ENCODE measurements around the gene NCCRP1.

Gene NCCRP1, protein sequence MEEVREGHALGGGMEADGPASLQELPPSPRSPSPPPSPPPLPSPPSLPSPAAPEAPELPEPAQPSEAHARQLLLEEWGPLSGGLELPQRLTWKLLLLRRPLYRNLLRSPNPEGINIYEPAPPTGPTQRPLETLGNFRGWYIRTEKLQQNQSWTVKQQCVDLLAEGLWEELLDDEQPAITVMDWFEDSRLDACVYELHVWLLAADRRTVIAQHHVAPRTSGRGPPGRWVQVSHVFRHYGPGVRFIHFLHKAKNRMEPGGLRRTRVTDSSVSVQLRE

DNA sequence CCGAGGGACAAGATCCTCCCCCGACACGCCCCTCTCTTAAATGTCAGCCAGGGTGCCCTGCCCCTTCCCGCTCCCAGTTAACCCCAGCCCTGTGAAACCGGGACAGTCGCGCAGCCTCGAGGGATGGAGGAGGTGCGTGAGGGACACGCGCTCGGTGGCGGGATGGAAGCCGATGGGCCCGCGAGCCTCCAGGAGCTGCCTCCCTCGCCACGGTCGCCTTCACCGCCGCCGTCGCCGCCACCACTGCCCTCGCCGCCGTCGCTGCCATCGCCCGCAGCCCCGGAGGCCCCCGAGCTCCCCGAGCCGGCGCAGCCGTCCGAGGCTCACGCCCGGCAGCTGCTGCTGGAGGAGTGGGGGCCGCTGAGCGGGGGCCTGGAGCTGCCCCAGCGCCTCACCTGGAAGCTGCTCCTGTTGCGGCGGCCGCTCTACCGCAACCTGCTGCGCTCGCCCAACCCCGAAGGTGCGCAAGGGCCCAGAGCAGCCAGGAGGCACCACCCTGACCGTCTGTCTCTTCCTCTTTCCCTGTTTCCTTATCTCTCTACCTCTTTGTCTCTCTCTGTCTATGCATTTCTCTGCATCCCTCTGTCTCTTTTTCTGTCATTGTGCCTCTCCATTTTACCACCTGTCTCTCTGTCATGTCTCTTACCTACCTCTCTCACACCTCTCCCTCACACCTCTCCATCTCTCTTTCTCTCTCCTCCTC is at the start of gene NCCRP1:
TSS of gene NCCRP1 (plus strand) at position 105 of the 703 bp plus-strand sequence. CDS start at position 124, 19 bp downstream.
- DNase-seq: no peak

DNA sequence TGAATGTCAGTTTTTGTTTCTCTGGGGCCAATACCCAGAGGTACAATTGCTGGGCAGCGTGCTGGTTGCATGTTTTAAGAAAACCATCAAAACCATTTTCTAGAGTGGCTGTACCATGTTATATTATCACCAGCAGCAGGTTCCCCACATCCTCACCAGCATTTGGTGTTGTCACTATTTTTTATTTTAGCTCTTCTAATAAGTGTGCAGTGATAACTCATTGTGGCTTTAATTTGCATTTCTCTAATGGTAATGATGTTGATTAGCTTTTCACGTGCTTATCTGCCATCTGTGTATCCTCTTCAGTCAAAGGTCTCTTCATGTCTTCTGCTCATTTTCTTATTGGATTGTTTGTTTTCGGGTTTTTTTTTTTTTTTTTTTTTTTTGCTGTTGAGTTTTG is 49.3 kb upstream of the NCCRP1 start:
- DNase-seq: no peak

DNA sequence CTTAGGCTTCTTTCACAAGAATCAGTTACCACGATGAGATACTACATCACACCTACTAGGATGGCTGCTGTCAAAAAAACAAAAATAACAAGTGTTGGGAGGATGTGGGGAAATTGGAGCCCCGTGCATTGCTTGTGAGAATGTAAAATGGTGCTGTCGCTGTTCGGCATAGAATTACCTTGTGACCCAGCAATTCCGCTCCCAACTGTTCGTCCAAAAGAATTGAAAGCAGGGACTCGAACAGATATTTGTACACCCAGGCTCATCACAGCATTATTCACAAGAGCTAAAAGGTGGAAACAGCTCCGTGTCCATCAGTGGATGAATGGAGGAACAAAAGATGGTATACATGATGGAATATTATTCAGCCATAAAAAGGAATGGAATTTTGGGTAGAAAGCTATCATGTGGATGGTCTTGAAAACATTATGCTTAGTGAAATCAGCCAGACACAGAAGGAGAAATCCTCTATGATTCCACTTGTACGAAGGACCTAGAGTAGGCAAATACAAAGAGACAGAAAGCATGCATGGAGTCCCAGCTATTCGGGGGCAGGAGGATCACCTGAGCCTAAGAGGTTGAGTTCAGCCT is 47.7 kb upstream of the NCCRP1 start:
- DNase-seq: no peak

DNA sequence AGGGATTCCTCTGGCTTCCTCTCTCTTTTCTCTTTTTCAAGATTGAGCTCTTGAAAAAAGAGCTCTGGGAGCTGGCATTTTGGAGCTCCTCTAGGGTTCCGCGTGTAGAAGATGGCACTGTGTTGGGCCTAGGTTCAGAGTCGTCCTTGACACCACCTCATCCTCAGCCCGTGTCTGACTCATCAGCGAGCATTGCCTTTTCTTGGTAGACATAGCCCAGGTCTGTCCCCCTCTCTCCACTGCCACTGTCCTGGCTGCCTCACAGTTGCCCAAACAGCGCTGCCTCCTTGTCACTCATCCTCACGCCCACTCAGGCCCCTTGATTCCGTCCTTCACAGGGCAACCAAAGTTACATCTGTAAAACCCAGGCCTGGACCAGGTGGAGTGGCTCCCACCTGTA is 46.5 kb upstream of the NCCRP1 start:
- DNase-seq: no peak

DNA sequence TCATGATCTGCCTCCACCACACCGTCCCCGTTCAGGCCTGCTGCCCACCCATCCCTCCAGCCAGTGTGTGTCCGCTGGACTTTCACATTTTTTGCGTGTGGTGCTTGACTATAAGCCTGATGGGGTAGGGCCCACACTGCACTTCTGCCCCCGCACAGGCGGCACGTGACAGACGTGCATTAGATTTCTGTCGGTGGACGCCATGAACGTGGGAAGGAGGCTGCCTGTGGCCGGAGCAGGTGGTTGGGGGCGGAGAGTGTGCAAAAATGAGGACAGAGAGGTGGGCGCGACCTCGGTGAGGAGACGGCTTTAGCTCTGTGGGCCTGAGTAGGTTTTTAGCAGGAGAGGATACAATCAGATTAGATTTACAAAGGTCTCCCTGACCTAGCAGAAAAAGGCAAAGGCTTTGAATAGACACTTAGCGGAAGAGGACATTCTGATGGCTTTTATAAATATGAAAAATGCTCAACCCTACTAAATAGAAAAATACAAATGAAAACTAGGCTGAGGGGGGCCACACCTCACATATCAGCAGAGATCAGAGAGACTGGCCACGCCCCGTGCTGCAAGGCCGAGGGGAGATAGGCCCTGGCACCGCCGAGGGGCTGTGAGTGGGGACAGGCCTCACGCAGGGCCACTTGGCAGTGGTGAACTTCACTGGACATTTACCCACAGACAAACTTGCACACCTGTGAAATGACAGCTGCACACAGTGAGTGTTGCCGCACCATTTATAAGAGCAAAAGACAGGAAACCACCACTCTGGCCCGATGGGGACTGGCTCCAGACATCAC is 45.8 kb upstream of the NCCRP1 start:
- DNase-seq: no peak

DNA sequence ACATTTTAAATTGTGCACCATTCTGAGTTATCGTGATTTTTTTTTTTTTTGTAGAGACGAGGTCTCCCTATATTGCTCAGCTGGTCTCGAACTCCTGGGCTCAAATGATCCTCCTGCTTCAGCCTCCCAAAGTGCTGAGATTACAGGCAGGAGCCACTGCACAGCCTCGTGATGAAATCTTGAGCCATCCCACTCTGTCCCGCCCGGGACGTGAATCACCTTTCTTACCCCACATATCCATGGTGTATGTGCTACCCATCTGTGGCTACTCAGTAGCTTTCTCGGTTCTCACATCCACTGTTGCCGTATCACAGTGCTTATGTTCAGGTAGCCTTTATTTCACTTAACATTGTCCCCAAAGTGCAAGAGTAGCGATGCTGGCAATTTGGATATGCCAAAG is 44.7 kb upstream of the NCCRP1 start:
- no peak for DNase-seq

DNA sequence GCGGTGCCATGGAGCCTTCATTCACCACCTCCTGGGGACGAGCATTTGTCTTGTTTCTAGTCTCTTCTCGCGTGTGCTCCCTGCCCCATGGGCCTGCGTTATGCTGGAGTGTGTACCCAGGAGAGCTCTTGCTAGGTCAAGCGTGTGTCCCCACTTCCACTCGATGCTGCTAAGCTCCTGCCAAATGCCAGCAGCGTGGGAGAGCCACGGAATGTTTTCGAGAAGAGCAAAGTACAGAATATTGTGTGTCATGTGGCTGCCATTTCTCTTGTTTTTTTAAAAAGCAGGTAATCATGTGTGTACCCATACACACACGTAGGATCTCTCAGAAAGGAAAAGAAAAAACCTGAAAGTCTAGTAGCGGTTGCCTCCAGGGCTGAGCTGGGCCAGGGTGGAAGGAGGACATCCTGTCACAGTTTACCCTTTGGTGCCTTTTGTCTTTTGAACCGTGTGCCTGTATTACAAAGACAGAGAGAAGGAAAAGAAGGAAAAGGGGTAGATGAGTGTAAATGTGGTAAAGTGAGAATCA is 42.6 kb upstream of the NCCRP1 start:
- no peak for DNase-seq

DNA sequence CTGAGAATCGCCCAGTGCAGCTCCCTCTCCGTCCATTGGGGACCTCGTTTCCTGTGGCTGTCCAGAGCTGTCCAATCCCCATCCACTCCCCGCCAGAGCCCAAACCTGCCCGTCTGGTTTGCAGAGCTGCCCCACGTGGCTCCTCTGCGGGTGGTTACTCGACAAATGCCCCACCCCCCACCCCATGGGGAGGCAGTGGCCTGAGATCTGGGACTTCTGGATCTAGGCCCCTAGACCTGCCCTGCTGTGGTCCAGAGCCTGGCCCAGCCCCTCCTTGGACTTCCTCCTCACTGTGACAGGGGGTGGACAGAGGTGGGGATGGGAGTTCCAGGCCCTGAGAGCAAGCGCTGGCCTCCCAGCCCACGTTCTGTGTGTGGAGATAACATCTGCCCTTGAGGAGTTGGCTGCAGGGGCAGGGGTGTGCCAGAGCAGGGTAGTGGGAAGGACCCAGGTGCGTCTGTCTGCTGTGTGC is 42.1 kb upstream of the NCCRP1 start:
- no peak for DNase-seq

DNA sequence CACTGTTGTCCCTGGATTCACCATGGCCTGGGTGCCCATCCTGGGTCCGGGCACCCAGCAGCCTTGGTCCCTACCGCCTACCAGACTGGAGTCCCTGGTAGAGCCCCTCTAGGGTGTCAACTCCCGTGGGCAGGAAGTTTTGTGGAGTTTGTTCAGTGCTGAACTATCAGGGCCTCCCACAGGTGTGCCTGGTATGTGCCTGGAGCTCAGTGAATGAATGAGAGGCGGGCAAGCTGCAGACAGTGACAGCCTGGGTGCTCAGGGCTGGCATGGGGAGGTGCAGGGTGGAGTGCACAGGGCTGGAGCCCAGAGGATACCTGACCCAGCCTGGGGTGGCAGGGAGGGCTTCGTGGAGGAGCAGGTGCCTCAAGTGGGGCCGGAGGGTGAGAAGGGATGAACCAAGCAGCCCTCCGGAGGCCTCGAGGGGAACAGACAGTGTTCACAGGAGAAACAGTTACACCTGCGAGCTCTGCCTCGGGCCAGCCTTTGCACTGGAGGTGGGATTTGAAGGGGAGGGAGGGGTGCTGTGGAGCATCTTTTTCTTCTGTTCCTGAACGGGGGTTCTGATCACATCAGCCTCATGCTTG is 41.6 kb upstream of the NCCRP1 start:
- no peak for DNase-seq

DNA sequence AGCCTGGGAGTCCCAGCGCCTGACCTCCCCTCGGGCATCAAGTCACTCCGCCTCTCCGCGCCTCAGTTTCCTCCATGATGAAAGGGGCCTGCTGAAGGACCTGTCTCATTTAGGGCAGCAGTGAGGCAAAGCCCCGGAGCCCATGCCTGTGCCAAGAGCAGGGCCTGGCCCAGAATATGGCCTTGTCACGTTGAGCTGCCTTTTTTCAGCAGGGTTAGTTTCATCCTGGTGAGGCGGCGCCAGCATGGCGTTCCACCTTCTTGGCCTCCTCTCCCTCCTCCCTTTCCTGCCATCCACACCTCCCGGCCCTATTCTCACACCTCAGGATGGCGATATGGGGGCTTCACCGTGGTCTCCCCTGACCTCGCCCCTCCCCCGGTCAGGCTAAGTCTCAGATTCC is 41.0 kb upstream of the NCCRP1 start:
- no peak for DNase-seq

DNA sequence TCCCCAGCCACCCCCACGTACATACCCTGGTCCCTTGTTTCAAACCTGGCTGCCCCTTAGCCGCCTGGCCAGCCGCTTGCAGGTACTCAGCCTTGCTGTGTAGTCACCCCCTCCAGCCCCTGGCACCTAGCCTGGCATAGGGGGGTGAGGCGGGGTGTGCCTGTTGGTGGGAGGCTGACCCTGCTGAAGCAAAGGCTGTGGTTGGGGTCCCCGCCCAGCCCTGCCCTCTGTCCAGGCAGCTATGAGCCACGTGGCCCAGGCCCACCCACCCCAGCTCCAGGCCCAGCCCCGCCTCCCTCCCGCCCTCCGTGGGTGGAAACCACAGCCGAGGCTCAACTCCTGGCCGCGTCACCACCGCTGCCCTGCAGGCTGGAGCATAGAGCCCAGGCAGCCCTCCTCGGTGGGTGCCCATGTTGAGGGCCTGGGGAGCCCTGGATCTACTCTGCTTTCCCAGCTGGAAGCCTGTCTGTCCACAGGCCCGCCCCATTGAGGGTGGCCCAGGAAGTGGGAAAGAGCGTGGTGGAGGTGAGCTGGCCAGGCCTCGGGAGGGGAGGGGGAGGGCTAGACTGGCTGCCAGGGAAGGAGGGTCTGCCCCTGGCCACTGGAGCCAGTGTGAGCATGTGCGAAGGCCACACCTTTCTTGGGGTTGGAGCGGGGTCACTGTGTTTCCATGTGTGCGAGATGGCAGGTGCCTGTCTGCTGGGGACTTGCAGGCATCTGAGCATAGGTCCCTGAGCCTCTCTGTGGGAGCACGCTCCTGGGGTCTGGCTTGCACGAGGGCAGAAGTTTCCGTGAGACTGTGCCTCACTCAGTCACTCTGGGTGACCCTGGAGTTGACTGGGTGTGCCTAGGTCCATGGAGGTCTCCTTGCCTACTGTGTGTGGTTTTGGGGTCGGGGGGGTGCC is 40.2 kb upstream of the NCCRP1 start:
- DNase-seq: no peak

DNA sequence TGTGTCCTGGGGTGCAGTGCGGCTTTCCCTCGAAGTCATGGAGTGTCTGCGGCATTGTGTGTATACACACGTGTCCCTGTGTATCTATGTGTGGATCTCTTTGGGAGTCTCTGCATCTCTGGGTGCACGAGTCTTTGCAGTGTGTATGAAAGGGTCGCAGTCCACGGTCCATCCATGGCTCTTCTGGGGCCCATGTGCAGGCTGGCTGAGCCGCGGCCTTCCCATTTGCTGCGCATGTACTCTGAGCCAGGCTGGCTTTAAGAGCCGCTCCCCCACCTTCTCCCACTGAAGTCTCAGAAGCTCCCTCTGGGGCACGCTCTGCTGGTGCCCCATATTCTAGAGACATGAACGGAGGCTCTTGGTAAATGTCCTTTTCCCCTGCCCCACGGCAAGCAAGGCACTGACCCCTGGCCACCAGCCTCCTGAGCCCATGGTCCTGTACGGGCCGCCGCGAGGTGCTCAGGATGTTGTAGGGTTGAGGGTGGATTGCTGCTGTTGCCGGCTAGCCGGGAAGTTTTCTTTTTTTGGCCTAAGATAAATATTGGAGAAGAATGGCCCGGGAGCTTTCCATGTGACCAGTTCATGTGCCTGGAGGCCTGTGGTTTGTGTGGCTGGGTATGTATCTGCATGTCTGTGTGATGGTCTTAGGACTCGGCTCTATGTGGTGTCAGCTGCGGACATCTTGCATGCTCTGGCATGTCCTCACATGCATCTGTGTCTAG is 39.3 kb upstream of the NCCRP1 start:
- no peak for DNase-seq

DNA sequence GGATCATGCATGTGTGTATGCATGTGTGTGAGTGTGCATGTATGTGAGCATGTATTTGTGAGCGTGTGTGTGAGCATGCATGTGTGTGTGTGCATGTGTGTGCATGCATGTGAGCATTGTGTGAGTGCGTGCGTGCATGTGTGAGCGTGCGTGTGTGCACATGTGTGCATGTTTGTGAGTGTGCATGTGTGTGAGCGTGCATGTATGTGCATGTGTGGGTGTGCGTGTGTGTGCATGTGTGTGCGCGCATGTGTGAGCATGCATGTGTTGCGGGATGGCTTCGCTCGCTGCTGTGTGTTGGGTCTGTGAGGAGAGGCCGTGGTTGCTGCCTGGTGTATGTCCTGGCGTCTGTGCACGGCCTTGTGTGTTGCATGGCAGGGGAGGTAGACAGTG is 38.8 kb upstream of the NCCRP1 start:
- no peak for DNase-seq

DNA sequence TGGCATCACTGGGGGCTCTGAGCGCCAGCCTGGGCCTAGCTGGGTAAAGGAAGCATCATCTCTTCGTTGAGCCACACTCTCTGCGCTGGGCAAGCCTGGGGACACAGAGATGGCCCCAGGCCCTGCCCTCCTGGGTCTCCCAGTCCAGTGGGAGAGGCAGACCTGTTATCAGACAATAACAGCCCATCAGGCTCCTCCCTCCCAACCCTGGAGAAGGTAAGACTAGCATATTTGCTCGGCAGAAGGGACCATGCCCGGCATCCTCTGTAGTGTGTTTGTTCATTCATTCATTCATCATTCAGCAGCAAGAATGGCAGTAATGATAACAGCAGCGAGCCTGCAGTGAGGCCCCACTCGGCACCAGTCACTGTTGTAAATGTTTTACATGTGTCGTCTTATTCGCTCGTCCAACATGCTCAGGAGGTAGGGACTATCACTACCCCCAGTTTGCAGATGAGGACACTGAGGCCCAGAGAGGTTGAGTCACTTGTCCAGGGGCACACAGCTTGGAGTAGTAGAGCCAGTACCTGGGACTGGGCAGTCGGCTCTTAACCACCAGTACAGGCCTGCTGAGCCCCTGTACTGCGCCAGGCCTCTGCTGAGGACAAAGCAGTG is 38.0 kb upstream of the NCCRP1 start:
- no peak for DNase-seq

DNA sequence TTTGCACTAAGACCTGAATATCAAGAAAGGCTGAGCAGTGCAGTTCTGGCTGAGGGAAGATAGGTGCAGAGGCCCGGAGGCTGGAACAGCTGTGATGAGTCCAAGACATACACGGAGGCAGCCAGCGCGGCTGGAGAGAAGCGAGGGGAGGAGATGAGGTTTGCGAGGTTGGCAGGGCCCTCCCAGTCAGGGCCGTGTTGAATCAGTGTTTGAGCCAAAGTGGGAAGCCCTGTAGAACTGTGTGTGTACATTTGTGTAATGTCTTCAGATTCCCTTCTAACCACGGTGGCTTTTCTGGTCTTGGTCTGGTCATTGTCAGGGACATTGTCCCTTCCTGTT is 36.3 kb upstream of the NCCRP1 start:
- DNase-seq: no peak

DNA sequence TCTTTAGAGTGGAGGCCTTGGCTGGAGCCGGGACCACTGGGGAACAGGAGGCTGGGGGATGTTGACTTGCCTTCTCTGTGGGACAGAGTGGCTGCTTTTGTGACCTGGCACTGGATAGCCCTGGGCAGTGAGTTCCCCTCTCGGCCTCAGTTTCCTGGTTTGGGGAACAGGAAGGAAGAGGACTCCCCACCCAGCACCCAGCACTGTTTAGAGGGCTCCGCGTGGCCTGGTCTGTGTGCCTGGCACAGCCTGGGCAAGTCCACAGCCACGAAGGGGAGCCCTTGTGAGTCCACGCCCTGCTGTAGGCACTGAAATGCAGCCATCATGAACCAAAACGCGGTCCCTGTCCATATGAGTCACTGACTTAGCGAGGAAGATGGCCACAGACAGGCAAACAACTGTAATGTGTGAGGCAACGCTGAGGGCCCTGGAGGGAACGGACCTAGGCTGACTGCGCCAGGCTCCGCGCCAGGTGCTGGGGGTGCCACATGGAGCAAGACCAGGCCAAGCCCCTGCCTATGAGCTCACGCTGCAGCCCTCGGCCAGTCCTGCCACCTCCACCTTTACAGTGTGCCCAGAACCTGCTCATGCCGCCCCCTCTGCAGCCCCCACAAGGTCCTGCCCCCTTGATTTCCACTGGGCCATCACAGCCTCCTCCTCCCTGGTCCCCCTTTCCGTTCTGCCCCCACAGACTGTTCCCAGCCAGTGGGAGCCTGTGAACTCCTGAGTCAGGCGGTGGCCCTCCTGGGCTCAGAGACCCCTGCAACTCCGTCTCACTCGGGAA is 35.7 kb upstream of the NCCRP1 start:
- DNase-seq: no peak

DNA sequence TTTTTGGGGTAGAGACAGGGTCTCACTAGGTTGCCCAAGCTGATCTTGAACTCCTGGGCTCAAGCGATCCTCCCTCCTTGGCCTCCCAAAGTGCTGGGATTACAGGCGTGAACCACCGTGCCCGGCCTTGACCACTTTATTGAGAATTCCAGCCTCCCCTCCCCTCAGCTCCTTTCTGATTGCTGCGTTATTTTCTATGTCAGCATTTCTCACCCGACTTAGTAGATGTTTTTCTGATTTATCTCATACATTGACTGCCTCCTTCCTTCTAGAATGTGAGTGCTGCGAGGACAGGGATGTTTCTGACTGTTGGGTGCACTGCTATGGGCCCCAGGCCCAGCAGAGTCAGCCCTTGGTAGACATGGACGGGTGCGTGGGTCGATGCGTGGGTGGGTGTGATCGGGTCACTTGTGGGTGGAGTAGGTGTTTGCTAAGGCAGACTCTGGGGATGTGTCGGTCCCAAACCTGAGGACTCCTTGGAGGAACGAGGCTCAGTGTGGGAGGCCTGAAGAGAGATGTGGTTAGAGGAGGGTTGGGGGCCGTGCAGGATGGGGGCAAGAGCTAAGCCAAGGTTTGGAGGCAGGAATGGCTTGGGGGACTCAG is 34.2 kb upstream of the NCCRP1 start:
- no peak for DNase-seq

DNA sequence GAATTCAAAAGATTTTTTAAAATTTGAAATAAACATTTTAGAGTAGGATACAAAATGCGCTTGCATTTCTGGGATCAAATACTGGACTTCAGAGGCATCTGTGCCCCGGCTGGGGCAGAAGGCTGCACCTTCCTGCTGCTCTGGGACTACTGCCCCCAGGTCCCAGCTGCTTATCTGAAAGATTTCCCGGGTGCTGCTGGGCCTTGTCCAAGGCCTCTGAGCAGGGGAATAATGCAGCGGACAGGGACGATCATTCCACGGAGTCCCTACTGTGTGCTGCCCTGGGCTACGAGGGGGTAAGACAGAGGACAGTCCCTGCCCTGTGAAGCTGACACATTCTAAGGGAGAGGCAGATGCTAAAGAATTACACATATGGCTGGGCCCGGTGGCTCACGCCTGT is 33.1 kb upstream of the NCCRP1 start:
- DNase-seq: no peak

DNA sequence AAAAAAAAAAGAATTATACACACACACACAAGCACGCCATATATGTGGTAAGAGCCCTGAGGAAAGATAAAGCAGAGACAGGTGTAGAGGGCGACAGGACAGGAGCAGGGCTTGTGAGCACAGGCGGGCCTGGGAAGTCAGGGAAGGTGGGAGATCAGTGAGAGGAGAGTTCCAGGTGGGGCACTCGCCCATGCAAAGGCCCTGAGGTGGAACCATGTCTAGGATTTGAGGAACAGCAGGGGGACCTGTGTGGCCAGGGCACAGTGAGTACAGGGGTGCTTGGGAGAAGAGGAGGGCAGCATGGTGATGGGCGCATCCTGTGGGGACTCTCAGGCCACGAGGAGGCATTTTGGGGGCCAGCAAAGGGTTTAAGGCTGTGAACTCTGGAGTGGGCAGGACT is 32.5 kb upstream of the NCCRP1 start:
- DNase-seq: no peak

All from SIG-M5 (cell line).